ENCODE measurements around the gene TRA2A. TPM values are rescaled to one million over a fixed set of nuclear protein-coding genes. Genes with fewer than 3 reads are reported as not detected.

TRA2A gene
- total and polyA plus RNA-seq, 2 donors from 2014 or later: 46.4 to 67.1 TPM

- Histone ChIP-seq H3K4me3 (ENCODE audit: low read length in 3 of 3) (peak overlapping the region in 1 of 3 donors; percentile 68), H3K27ac (ENCODE audit: low read depth in 2 of 2, low read length in 2 of 2) (no peak overlapping the region), H3K36me3 (ENCODE audit: control insufficient read depth in 2 of 3, insufficient read depth in 3 of 3, low read length in 3 of 3) (no peaks in the 10 kb centered on the region), H3K9me3 (ENCODE audit: control insufficient read depth in 2 of 3, insufficient read depth in 1 of 3, low read length in 3 of 3) (peaks cover 0 to 6% (median 0%) of the 10 kb centered on the region in 3 donors), H3K4me1 (ENCODE audit: control insufficient read depth in 2 of 3, insufficient read depth in 2 of 3, low read depth in 1 of 3, low read length in 3 of 3) (peaks cover 0 to 2% (median 0%) of the 10 kb centered on the region in 3 donors), H3K9ac (ENCODE audit: low read length in 3 of 3) (peak overlapping the region in 1 of 3 donors; percentile 57), H3K27me3 (ENCODE audit: control insufficient read depth, insufficient read depth, low read length) (peaks cover 7% of the 10 kb centered on the region)
- FAIRE-seq: no peak
- intact Hi-C loops (cut with DNase I): no loop called here
- peak in 1 of 5 donors; percentile 71 for DNase-seq
- no peak for TF ChIP-seq CTCF (IDR thresholded peaks at IDR 0.05; ENCODE audit: borderline replicate concordance, extremely low read depth, insufficient read depth)
These were observed 58.0 kb downstream of the TRA2A start for GRCh38 chr7:23473844-23474093.

GRCh38 chr7:23472956-23473843 lies 58.6 kb downstream of the TRA2A start:
- intact Hi-C loops (cut with DNase I): no loop called here
- TF ChIP-seq CTCF (IDR thresholded peaks at IDR 0.05; ENCODE audit: borderline replicate concordance, extremely low read depth, insufficient read depth): no peak
- H3K27ac ChIP-seq (ENCODE audit: low read depth in 2 of 2, low read length in 2 of 2): no peak overlapping the region
- H3K27me3 ChIP-seq (ENCODE audit: control insufficient read depth, insufficient read depth, low read length): peaks cover 5% of the 10 kb centered on the region
- peak overlapping the region in 1 of 3 donors; percentile 57 for H3K9ac ChIP-seq (ENCODE audit: low read length in 3 of 3)
- FAIRE-seq: no peak
- peaks cover 0 to 6% (median 0%) of the 10 kb centered on the region in 3 donors for H3K9me3 ChIP-seq (ENCODE audit: control insufficient read depth in 2 of 3, insufficient read depth in 1 of 3, low read length in 3 of 3)
- H3K36me3 ChIP-seq (ENCODE audit: control insufficient read depth in 2 of 3, insufficient read depth in 3 of 3, low read length in 3 of 3): no peaks in the 10 kb centered on the region
- H3K4me3 ChIP-seq (ENCODE audit: low read length in 3 of 3): peak overlapping the region in 1 of 3 donors; percentile 68
- peaks cover 0 to 2% (median 0%) of the 10 kb centered on the region in 3 donors for H3K4me1 ChIP-seq (ENCODE audit: control insufficient read depth in 2 of 3, insufficient read depth in 2 of 3, low read depth in 1 of 3, low read length in 3 of 3)
- DNase-seq: peak in 4 of 5 donors; percentile 45 to 78 (median 65)

- Histone ChIP-seq H3K36me3 (ENCODE audit: control insufficient read depth in 2 of 3, insufficient read depth in 3 of 3, low read length in 3 of 3) (no peaks in the 10 kb centered on the region), H3K4me3 (ENCODE audit: low read length in 3 of 3) (no peak overlapping the region), H3K27me3 (ENCODE audit: control insufficient read depth, insufficient read depth, low read length) (peaks cover 2% of the 10 kb centered on the region), H3K27ac (ENCODE audit: low read depth in 2 of 2, low read length in 2 of 2) (no peak overlapping the region), H3K9ac (ENCODE audit: low read length in 3 of 3) (no peak overlapping the region), H3K4me1 (ENCODE audit: control insufficient read depth in 2 of 3, insufficient read depth in 2 of 3, low read depth in 1 of 3, low read length in 3 of 3) (peaks cover 0 to 2% (median 0%) of the 10 kb centered on the region in 3 donors), H3K9me3 (ENCODE audit: control insufficient read depth in 2 of 3, insufficient read depth in 1 of 3, low read length in 3 of 3) (peaks cover 0 to 6% (median 0%) of the 10 kb centered on the region in 3 donors)
- DNase-seq (no peak), FAIRE-seq (no peak)
- intact Hi-C loops (cut with DNase I): no loop called here
- no peak for TF ChIP-seq CTCF (IDR thresholded peaks at IDR 0.05; ENCODE audit: borderline replicate concordance, extremely low read depth, insufficient read depth)
These were observed 59.2 kb downstream of the TRA2A start for GRCh38 chr7:23472556-23472955.

Measured in kidney (tissue), 14 donors.